Measurements from ENCODE around the gene SMYD3.

DNA sequence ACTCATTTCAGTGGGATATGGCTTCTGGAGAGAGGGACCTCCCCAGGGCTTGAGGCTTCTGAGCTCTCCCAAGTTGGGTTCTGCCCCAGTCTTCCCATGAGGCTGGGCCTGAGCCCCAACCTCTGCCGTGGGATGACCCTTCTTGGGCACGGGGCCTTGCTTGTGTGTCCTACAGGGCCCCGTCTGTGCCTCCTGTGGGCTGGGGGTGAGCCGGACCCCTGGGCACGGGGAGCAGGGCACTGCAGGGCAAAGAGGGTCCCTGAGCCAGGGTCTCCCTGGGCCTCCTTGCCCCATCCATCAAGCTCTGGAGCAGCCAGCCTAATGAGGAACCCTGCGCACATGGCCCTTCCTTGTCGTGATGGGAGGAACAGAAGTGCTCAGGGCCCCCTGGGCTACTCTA lies 5.2 kb upstream of the SMYD3 start:
- TF ChIP-seq CTBP1 (IDR thresholded peaks at IDR 0.05; ENCODE audit: borderline replicate concordance) (no peak), TARDBP (IDR thresholded peaks at IDR 0.05) (no peak), L3MBTL2 (conservative IDR thresholded peaks at IDR 0.05) (no peak), BHLHE40 (IDR thresholded peaks at IDR 0.05; ENCODE audit: borderline replicate concordance) (no peak), FOXK2 (IDR thresholded peaks at IDR 0.05) (no peak), LEF1 (IDR thresholded peaks at IDR 0.05; ENCODE audit: borderline replicate concordance) (no peak), FOXM1 (IDR thresholded peaks at IDR 0.05; ENCODE audit: borderline replicate concordance) (no peak)
- TF ChIP-seq, protein P1, sequence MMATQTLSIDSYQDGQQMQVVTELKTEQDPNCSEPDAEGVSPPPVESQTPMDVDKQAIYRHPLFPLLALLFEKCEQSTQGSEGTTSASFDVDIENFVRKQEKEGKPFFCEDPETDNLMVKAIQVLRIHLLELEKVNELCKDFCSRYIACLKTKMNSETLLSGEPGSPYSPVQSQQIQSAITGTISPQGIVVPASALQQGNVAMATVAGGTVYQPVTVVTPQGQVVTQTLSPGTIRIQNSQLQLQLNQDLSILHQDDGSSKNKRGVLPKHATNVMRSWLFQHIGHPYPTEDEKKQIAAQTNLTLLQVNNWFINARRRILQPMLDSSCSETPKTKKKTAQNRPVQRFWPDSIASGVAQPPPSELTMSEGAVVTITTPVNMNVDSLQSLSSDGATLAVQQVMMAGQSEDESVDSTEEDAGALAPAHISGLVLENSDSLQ (IDR thresholded peaks at IDR 0.05), result no peak

Measured in HEK293T (cell line).